HEK293 (cell line): ENCODE results near the gene PDSS2.

Experiments
- CTCF ChIA-PET: fragments of 350-600 bp; formaldehyde crosslinking; extraction: SDS; loops from one replicate; lab custom pipeline; 2021; ENCODE audit warnings: antibody characterized with exemption; lab: Yijun Ruan, JAX
- POLR2A ChIA-PET: fragments of 300-600 bp; formaldehyde crosslinking; extraction: SDS; loops from one replicate; lab custom pipeline; 2020; ENCODE audit warnings: antibody characterized with exemption, inconsistent platforms; lab: Yijun Ruan, JAX
- H3K27ac ChIP-seq: fragments of 200-500 bp; sonication (Bioruptor generic); 2 replicates; pipeline ENCODE4 v1.5.1; 2014; ENCODE audit warnings: low read depth, low read length, control low read depth, inconsistent platforms; ENCODE audit errors: extremely low read depth
- H3K36me3 ChIP-seq, 2 experiments: fragments of 200-500 bp in 1 of 2; sonication (Bioruptor generic) in 1 of 2; 1 replicate in 1 of 2; 2 replicates in 1 of 2; pipeline ENCODE4 v1.5.1; 2014 to 2017; ENCODE audit warnings: inconsistent platforms in 2 of 2, low read length in 2 of 2; ENCODE audit not compliant: control insufficient read depth in 2 of 2, insufficient read depth in 1 of 2
- H3K4me1 ChIP-seq: fragments of 200-500 bp; sonication (Bioruptor generic); 2 replicates; pipeline ENCODE4 v1.5.1; 2014; ENCODE audit warnings: mild to moderate bottlenecking, low read length, inconsistent platforms; ENCODE audit not compliant: control insufficient read depth, insufficient read depth
- H3K4me3 ChIP-seq: 2 replicates; pipeline ENCODE4 v1.5.1; 2011; ENCODE audit warnings: low read depth, mild to moderate bottlenecking, control low read depth, low read length, moderate library complexity
- H3K9me3 ChIP-seq: fragments of 200-500 bp; sonication (Bioruptor generic); 2 replicates; pipeline ENCODE4 v1.5.1; 2014; ENCODE audit warnings: low read depth, low read length, inconsistent platforms; ENCODE audit not compliant: control insufficient read depth, insufficient read depth
- FEZF1 ChIP-seq: fragments of 450-650 bp; formaldehyde crosslinking; IDR thresholded peaks from 2 replicates; pipeline ENCODE4 v1.5.1; 2016; ENCODE audit warnings: missing biosample characterization, missing genetic modification characterization
- GLIS2 ChIP-seq: fragments of 450-650 bp; formaldehyde crosslinking; IDR thresholded peaks from 2 replicates; pipeline ENCODE4 v1.5.1; 2016; ENCODE audit warnings: missing biosample characterization, missing genetic modification characterization
- RBAK ChIP-seq: fragments of 450-650 bp; formaldehyde crosslinking; IDR thresholded peaks from 2 replicates; pipeline ENCODE4 v1.5.1; 2016; ENCODE audit warnings: missing biosample characterization, missing genetic modification characterization
- ZBTB17 ChIP-seq: fragments of 450-650 bp; formaldehyde crosslinking; IDR thresholded peaks from 2 replicates; pipeline ENCODE4 v1.5.1; 2016; ENCODE audit warnings: missing biosample characterization, missing genetic modification characterization
- ZEB2 ChIP-seq: fragments of 450-650 bp; formaldehyde crosslinking; IDR thresholded peaks from 2 replicates; pipeline ENCODE4 v1.5.1; 2016; ENCODE audit warnings: missing biosample characterization, missing genetic modification characterization
- ZNF133 ChIP-seq: fragments of 450-650 bp; formaldehyde crosslinking; IDR thresholded peaks from 2 replicates; pipeline ENCODE4 v1.5.1; 2016; ENCODE audit warnings: missing biosample characterization, missing genetic modification characterization
- ZNF2 ChIP-seq: fragments of 450-650 bp; formaldehyde crosslinking; IDR thresholded peaks from 2 replicates; pipeline ENCODE4 v1.5.1; 2016; ENCODE audit warnings: missing biosample characterization, missing genetic modification characterization
- ZNF214 ChIP-seq: fragments of 450-650 bp; formaldehyde crosslinking; IDR thresholded peaks from 2 replicates; pipeline ENCODE4 v1.5.1; 2017; ENCODE audit warnings: missing biosample characterization, mild to moderate bottlenecking, missing genetic modification characterization, borderline replicate concordance
- ZNF221 ChIP-seq: fragments of 450-650 bp; formaldehyde crosslinking; IDR thresholded peaks from 2 replicates; pipeline ENCODE4 v1.5.1; 2017; ENCODE audit warnings: missing biosample characterization, missing genetic modification characterization, borderline replicate concordance
- ZNF223 ChIP-seq: fragments of 450-650 bp; formaldehyde crosslinking; IDR thresholded peaks from 2 replicates; pipeline ENCODE4 v1.5.1; 2016; ENCODE audit warnings: missing biosample characterization, missing genetic modification characterization
- ZNF302 ChIP-seq: fragments of 450-650 bp; formaldehyde crosslinking; IDR thresholded peaks from 2 replicates; pipeline ENCODE4 v1.5.1; 2016; ENCODE audit warnings: missing biosample characterization, missing genetic modification characterization, low read depth
- ZNF324 ChIP-seq: fragments of 450-650 bp; formaldehyde crosslinking; IDR thresholded peaks from 2 replicates; pipeline ENCODE4 v1.5.1; 2016; ENCODE audit warnings: missing biosample characterization, missing genetic modification characterization
- ZNF341 ChIP-seq: fragments of 450-650 bp; formaldehyde crosslinking; IDR thresholded peaks from 2 replicates; pipeline ENCODE4; 2016; ENCODE audit warnings: low read depth, missing biosample characterization, missing genetic modification characterization
- ZNF48 ChIP-seq: fragments of 450-650 bp; formaldehyde crosslinking; IDR thresholded peaks from 2 replicates; pipeline ENCODE4 v1.5.1; 2016; ENCODE audit warnings: missing biosample characterization, missing genetic modification characterization
- ZNF521 ChIP-seq: fragments of 450-650 bp; formaldehyde crosslinking; IDR thresholded peaks from 2 replicates; pipeline ENCODE4 v1.5.1; 2017; ENCODE audit warnings: missing biosample characterization, mild to moderate bottlenecking, missing genetic modification characterization
- ZNF530 ChIP-seq: fragments of 450-650 bp; formaldehyde crosslinking; IDR thresholded peaks from 2 replicates; pipeline ENCODE4 v1.5.1; 2016; ENCODE audit warnings: low read depth, missing biosample characterization, missing genetic modification characterization
- ZNF555 ChIP-seq: fragments of 450-650 bp; formaldehyde crosslinking; conservative IDR thresholded peaks from 2 replicates; pipeline ENCODE4 v1.5.1; 2017; ENCODE audit warnings: missing biosample characterization, mild to moderate bottlenecking, missing genetic modification characterization, inconsistent platforms
- ZNF621 ChIP-seq: fragments of 450-650 bp; formaldehyde crosslinking; IDR thresholded peaks from 2 replicates; pipeline ENCODE4 v1.5.1; 2017; ENCODE audit warnings: missing biosample characterization, missing genetic modification characterization
- ZNF623 ChIP-seq: fragments of 450-650 bp; formaldehyde crosslinking; IDR thresholded peaks from 2 replicates; pipeline ENCODE4 v1.5.1; 2016; ENCODE audit warnings: missing biosample characterization, missing genetic modification characterization
- ZNF707 ChIP-seq: fragments of 450-650 bp; formaldehyde crosslinking; IDR thresholded peaks from 2 replicates; pipeline ENCODE4 v1.5.1; 2016; ENCODE audit warnings: missing biosample characterization, missing genetic modification characterization
- TF ChIP-seq, protein P1 (sequence below): fragments of 450-650 bp; formaldehyde crosslinking; optimal IDR thresholded peaks from 2 replicates; pipeline ENCODE3; 2016; ENCODE audit warnings: missing biosample characterization, mild to moderate bottlenecking, missing genetic modification characterization
- TF ChIP-seq, protein P2 (sequence below): sonication (generic); formaldehyde crosslinking; IDR thresholded peaks from 2 replicates; pipeline ENCODE4 v1.8.1; 2022; ENCODE audit warnings: mild to moderate bottlenecking, moderate library complexity, missing genetic modification reagents
- TF ChIP-seq, protein P3 (sequence below): fragments of 450-650 bp; formaldehyde crosslinking; IDR thresholded peaks from 2 replicates; pipeline ENCODE4 v1.5.1; 2016; ENCODE audit warnings: missing biosample characterization, missing genetic modification characterization
- TF ChIP-seq, protein P4 (sequence below): fragments of 450-650 bp; formaldehyde crosslinking; IDR thresholded peaks from 2 replicates; pipeline ENCODE4 v1.5.1; 2016; ENCODE audit warnings: missing biosample characterization, missing genetic modification characterization, low read depth
- TF ChIP-seq, protein P5 (sequence below): fragments of 450-650 bp; formaldehyde crosslinking; IDR thresholded peaks from 2 replicates; pipeline ENCODE4 v1.5.1; 2016; ENCODE audit warnings: missing biosample characterization, missing genetic modification characterization

The PDSS2 gene

DNA sequence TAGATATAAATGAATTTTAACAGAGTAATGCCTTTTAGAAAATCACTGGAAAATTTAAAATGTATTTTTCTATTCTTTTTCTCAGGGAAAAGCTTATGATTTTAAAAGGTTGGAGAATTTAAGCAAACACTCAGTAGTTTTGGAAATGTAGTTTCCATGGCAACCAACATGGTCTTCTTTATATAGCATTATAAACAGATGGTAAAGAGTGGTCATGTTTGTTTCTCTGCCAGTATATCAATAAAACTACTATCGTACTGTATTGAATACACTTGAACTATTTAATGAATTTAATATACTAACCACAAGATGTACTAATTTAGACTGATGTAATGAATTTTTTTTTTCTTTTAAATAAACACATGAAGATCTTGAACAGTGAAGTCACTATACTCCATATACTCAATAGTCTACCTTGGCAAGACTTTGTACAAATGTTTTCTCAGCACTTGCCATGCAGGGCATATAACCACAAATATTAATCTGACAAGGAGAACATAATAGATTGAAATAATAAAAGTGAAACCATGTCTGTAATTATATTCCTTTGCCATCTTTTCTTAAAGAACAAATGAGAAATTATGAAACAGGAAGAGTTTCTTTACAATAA is 105.5 kb downstream of the PDSS2 start:
- Histone ChIP-seq H3K4me1 (0 out of 2 replicates have a peak, but pooled peaks cover 4% of the 10 kb centered on the region), H3K4me3 (no peak overlapping the region), H3K27ac (no peak overlapping the region), H3K36me3 (no peaks in the 10 kb centered on the region), H3K9me3 (no peaks in the 10 kb centered on the region)
- POLR2A ChIA-PET = no interaction called here
- no peak for TF ChIP-seq ZNF623 (tag by site-specific recombination)
- no peak for TF ChIP-seq FEZF1 (tag by site-specific recombination)
- no peak for TF ChIP-seq ZNF521 (tag by site-specific recombination)
- TF ChIP-seq ZNF302 (tag by site-specific recombination) = no peak
- no peak for TF ChIP-seq ZEB2 (tag by site-specific recombination)
- TF ChIP-seq RBAK (tag by site-specific recombination) = no peak
- no peak for TF ChIP-seq ZNF324 (tag by site-specific recombination)
- TF ChIP-seq ZNF530 (tag by site-specific recombination) = no peak
- no peak for TF ChIP-seq ZNF214 (tag by site-specific recombination)
- TF ChIP-seq ZNF555 = no peak
- no peak for TF ChIP-seq ZNF133 (tag by site-specific recombination)
- TF ChIP-seq, protein P1, sequence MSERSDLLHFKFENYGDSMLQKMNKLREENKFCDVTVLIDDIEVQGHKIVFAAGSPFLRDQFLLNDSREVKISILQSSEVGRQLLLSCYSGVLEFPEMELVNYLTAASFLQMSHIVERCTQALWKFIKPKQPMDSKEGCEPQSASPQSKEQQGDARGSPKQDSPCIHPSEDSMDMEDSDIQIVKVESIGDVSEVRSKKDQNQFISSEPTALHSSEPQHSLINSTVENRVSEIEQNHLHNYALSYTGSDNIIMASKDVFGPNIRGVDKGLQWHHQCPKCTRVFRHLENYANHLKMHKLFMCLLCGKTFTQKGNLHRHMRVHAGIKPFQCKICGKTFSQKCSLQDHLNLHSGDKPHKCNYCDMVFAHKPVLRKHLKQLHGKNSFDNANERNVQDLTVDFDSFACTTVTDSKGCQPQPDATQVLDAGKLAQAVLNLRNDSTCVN (tag by site-specific recombination) = no peak
- CTCF ChIA-PET = interaction anchor here (0.7 to 1.5 kb wide), 3 partner anchors 22 to 352 kb away, joined by 3 to 6 read pairs (median 3); no protein-coding TSS in a partner anchor

DNA sequence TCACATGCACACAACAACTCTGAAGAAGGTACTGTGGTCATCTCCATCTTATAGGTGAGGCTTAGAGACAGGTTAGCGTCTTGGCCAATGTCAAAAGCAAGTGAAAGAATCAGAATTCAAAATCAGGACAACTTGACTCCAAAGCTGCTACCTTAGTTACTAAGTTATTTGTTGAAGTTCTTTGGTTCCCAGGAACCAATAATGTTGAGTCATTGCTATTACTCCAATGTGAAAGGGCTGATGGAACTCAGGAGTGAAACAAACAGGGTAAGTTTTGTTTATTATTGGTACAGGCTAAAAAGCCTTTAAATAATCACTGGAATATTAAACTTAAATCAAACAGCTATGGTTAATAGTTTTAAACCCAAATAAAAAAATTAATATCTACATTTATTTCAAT is 111.1 kb downstream of the PDSS2 start:
- no peaks in the 10 kb centered on the region for H3K4me1 ChIP-seq
- H3K27ac ChIP-seq = no peak overlapping the region
- ChIA-PET CTCF (interaction anchor here (0.7 to 2.2 kb wide), 4 partner anchors 9 to 307 kb away, joined by 3 to 6 read pairs (median 3); no protein-coding TSS in a partner anchor), POLR2A (interaction anchor here (0.9 to 1.2 kb wide), 2 partner anchors 17 to 111 kb away, joined by 4 to 6 read pairs; partner anchors contain the start of gene PDSS2)
- H3K9me3 ChIP-seq = no peaks in the 10 kb centered on the region
- no peak overlapping the region for H3K4me3 ChIP-seq
- TF ChIP-seq, protein P2, sequence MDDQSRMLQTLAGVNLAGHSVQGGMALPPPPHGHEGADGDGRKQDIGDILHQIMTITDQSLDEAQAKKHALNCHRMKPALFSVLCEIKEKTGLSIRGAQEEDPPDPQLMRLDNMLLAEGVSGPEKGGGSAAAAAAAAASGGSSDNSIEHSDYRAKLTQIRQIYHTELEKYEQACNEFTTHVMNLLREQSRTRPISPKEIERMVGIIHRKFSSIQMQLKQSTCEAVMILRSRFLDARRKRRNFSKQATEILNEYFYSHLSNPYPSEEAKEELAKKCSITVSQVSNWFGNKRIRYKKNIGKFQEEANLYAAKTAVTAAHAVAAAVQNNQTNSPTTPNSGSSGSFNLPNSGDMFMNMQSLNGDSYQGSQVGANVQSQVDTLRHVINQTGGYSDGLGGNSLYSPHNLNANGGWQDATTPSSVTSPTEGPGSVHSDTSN (CRISPR knock-in tag) = no peak
- TF ChIP-seq ZNF341 (tag by site-specific recombination) (no peak), GLIS2 (tag by site-specific recombination) (no peak), ZNF621 (tag by site-specific recombination) (no peak), ZNF48 (tag by site-specific recombination) (no peak), ZNF707 (no peak), ZNF221 (tag by site-specific recombination) (no peak), ZNF223 (tag by site-specific recombination) (no peak), ZNF324 (tag by site-specific recombination) (no peak), ZNF2 (tag by site-specific recombination) (no peak), ZBTB17 (tag by site-specific recombination) (no peak)
- TF ChIP-seq, protein P3, sequence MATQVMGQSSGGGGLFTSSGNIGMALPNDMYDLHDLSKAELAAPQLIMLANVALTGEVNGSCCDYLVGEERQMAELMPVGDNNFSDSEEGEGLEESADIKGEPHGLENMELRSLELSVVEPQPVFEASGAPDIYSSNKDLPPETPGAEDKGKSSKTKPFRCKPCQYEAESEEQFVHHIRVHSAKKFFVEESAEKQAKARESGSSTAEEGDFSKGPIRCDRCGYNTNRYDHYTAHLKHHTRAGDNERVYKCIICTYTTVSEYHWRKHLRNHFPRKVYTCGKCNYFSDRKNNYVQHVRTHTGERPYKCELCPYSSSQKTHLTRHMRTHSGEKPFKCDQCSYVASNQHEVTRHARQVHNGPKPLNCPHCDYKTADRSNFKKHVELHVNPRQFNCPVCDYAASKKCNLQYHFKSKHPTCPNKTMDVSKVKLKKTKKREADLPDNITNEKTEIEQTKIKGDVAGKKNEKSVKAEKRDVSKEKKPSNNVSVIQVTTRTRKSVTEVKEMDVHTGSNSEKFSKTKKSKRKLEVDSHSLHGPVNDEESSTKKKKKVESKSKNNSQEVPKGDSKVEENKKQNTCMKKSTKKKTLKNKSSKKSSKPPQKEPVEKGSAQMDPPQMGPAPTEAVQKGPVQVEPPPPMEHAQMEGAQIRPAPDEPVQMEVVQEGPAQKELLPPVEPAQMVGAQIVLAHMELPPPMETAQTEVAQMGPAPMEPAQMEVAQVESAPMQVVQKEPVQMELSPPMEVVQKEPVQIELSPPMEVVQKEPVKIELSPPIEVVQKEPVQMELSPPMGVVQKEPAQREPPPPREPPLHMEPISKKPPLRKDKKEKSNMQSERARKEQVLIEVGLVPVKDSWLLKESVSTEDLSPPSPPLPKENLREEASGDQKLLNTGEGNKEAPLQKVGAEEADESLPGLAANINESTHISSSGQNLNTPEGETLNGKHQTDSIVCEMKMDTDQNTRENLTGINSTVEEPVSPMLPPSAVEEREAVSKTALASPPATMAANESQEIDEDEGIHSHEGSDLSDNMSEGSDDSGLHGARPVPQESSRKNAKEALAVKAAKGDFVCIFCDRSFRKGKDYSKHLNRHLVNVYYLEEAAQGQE (tag by site-specific recombination) = no peak
- TF ChIP-seq, protein P4, sequence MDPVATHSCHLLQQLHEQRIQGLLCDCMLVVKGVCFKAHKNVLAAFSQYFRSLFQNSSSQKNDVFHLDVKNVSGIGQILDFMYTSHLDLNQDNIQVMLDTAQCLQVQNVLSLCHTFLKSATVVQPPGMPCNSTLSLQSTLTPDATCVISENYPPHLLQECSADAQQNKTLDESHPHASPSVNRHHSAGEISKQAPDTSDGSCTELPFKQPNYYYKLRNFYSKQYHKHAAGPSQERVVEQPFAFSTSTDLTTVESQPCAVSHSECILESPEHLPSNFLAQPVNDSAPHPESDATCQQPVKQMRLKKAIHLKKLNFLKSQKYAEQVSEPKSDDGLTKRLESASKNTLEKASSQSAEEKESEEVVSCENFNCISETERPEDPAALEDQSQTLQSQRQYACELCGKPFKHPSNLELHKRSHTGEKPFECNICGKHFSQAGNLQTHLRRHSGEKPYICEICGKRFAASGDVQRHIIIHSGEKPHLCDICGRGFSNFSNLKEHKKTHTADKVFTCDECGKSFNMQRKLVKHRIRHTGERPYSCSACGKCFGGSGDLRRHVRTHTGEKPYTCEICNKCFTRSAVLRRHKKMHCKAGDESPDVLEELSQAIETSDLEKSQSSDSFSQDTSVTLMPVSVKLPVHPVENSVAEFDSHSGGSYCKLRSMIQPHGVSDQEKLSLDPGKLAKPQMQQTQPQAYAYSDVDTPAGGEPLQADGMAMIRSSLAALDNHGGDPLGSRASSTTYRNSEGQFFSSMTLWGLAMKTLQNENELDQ = no peak
- TF ChIP-seq, protein P5, sequence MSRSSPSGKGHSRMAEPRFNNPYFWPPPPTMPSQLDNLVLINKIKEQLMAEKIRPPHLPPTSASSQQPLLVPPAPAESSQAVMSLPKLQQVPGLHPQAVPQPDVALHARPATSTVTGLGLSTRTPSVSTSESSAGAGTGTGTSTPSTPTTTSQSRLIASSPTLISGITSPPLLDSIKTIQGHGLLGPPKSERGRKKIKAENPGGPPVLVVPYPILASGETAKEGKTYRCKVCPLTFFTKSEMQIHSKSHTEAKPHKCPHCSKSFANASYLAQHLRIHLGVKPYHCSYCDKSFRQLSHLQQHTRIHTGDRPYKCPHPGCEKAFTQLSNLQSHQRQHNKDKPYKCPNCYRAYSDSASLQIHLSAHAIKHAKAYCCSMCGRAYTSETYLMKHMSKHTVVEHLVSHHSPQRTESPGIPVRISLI = no peak
- no peaks in the 10 kb centered on the region for H3K36me3 ChIP-seq
